Liver (tissue), 3 donors: ENCODE results near the gene MYO18B.

Source experiments
- CTCF ChIP-seq: fragments of 150-350 bp; IDR thresholded peaks from 2 replicates; pipeline ENCODE4 v1.5.1; 2017; ENCODE audit warnings: improper control_type of control experiment, low read depth, low read length; ENCODE audit not compliant: missing input control
- HNF4G ChIP-seq: IDR thresholded peaks from 2 replicates; pipeline ENCODE4 v1.6.1; 2016; ENCODE audit warnings: antibody characterized with exemption
- REST ChIP-seq: IDR thresholded peaks from 2 replicates; pipeline ENCODE4 v1.6.1; 2016; ENCODE audit warnings: antibody characterized with exemption, mild to moderate bottlenecking
- SP1 ChIP-seq: IDR thresholded peaks from 2 replicates; pipeline ENCODE4 v1.6.1; 2018; ENCODE audit warnings: antibody characterized with exemption, mild to moderate bottlenecking
- TAF1 ChIP-seq: conservative IDR thresholded peaks from 2 replicates; pipeline ENCODE4 v1.6.1; 2016; ENCODE audit warnings: antibody characterized with exemption, mild to moderate bottlenecking
- donor health status: healthy.
- donor health status: healthy.

DNA sequence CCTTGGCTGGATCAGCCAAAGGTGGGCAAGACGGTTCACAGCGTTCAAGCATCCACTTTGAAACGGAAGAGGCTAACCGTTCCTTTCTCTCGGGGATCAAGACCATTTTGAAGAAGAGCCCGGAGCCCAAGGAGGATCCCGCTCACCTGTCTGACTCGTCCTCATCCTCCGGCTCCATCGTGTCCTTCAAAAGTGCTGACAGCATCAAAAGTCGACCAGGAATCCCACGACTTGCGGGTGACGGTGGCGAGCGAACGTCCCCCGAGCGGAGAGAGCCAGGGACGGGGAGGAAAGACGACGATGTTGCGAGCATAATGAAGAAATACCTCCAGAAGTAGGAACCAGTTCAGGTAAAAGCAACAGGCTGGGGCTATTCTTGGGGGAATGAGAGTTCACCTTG is 285.4 kb downstream of the MYO18B start:
- TF ChIP-seq CTCF = no peak
- no peak for TF ChIP-seq SP1
- TF ChIP-seq TAF1 = no peak
- no peak for TF ChIP-seq REST
- no peak for TF ChIP-seq HNF4G
